H1 (cell line): ENCODE measurements around the gene AURKAIP1.

Experiments used
- CEBPB ChIP-seq: IDR thresholded peaks from 2 replicates; pipeline ENCODE4 v1.6.1; 2012; ENCODE audit warnings: low read depth, low read length
- EZH2 ChIP-seq: fragments of 200-600 bp; sonication (generic); IDR thresholded peaks from 2 replicates; pipeline ENCODE4 v1.7.1; 2012; ENCODE audit warnings: low read depth, mild to moderate bottlenecking, moderate library complexity, low read length, inconsistent platforms; ENCODE audit not compliant: severe bottlenecking
- GABPA ChIP-seq: IDR thresholded peaks from 2 replicates; pipeline ENCODE4 v1.6.1; 2011; ENCODE audit warnings: mild to moderate bottlenecking, low read length, moderate library complexity, borderline replicate concordance; ENCODE audit not compliant: insufficient read depth
- POLR2A ChIP-seq, 2 experiments: IDR thresholded peaks; 1 replicate in 1 of 2; 2 replicates in 1 of 2; pipeline ENCODE4 v1.6.1; 2011; ENCODE audit warnings: low read depth in 2 of 2, low read length in 2 of 2, mild to moderate bottlenecking in 2 of 2; ENCODE audit errors: control extremely low read depth in 1 of 2
- POLR2AphosphoS5 ChIP-seq: IDR thresholded peaks from 2 replicates; pipeline ENCODE4 v1.6.1; 2011; ENCODE audit warnings: low read depth, low read length
- RAD21 ChIP-seq, 2 experiments: IDR thresholded peaks in 1 of 2; conservative IDR thresholded peaks in 1 of 2; 2 replicates each; pipeline ENCODE4 v1.6.1; 2011; ENCODE audit warnings: low read depth in 2 of 2, low read length in 2 of 2, improper control_type of control experiment in 1 of 2, inconsistent platforms in 1 of 2, mild to moderate bottlenecking in 1 of 2, moderate library complexity in 1 of 2
- SIN3A ChIP-seq, 2 experiments: IDR thresholded peaks in 1 of 2; conservative IDR thresholded peaks in 1 of 2; 2 replicates each; pipeline ENCODE4 v1.6.1; 2011 to 2012; ENCODE audit warnings: low read length in 2 of 2, improper control_type of control experiment in 1 of 2, low read depth in 1 of 2, mild to moderate bottlenecking in 1 of 2
- SRF ChIP-seq: IDR thresholded peaks from 2 replicates; pipeline ENCODE4 v1.6.1; 2011; ENCODE audit warnings: mild to moderate bottlenecking, low read depth, low read length, moderate library complexity
- TAF7 ChIP-seq: optimal IDR thresholded peaks from 2 replicates; pipeline ENCODE3; 2011; ENCODE audit warnings: low read depth, mild to moderate bottlenecking, inconsistent platforms, low read length, moderate library complexity, borderline replicate concordance
- YY1 ChIP-seq: IDR thresholded peaks from 2 replicates; pipeline ENCODE4 v1.6.1; 2011; ENCODE audit warnings: low read depth, mild to moderate bottlenecking, low read length
- TF ChIP-seq, protein P1 (sequence below), 3 experiments: IDR thresholded peaks; 1 replicate in 2 of 3; 2 replicates in 1 of 3; pipeline versions ENCODE4 v1.5.1 to v1.6.1; 2011; ENCODE audit warnings: low read length in 3 of 3, mild to moderate bottlenecking in 3 of 3, inconsistent platforms in 2 of 3, low read depth in 1 of 3, moderate library complexity in 1 of 3; ENCODE audit not compliant: insufficient read depth in 1 of 3; ENCODE audit errors: control extremely low read depth in 1 of 3
- TF ChIP-seq, protein P2 (sequence below): IDR thresholded peaks from 2 replicates; pipeline ENCODE4 v1.6.1; 2011; ENCODE audit warnings: low read length, improper control_type of control experiment

DNA sequence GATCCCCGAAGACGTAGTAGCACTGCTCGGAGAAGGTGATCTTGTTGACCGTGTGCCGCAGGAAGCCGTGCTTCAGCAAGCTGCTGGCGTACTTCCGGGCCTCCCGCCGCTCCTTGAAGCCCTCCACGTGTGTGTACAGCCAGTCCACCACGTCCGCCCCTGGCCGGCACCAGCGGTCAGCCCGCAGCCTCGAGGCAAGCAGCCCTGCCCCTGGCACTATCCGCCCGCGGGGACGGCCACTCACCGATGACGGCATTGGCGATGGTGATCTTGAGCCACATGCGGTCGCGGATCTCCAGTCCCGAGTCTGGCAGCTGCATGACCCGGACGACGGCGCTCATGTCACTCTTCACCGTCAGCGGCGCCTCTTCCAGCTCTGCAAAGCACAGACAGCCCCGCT, 36.7 kb downstream of the AURKAIP1 start:
- no peak for TF ChIP-seq POLR2A (IDR thresholded peaks at IDR 0.05; ENCODE audit: control extremely low read depth in 1 of 2, low read depth in 2 of 2, low read length in 2 of 2)
- TF ChIP-seq POLR2AphosphoS5 = no peak
- TF ChIP-seq, protein P1, sequence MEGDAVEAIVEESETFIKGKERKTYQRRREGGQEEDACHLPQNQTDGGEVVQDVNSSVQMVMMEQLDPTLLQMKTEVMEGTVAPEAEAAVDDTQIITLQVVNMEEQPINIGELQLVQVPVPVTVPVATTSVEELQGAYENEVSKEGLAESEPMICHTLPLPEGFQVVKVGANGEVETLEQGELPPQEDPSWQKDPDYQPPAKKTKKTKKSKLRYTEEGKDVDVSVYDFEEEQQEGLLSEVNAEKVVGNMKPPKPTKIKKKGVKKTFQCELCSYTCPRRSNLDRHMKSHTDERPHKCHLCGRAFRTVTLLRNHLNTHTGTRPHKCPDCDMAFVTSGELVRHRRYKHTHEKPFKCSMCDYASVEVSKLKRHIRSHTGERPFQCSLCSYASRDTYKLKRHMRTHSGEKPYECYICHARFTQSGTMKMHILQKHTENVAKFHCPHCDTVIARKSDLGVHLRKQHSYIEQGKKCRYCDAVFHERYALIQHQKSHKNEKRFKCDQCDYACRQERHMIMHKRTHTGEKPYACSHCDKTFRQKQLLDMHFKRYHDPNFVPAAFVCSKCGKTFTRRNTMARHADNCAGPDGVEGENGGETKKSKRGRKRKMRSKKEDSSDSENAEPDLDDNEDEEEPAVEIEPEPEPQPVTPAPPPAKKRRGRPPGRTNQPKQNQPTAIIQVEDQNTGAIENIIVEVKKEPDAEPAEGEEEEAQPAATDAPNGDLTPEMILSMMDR (IDR thresholded peaks at IDR 0.05; ENCODE audit: control extremely low read depth in 1 of 3, insufficient read depth in 1 of 3, low read depth in 1 of 3, low read length in 3 of 3) = no peak
- TF ChIP-seq SIN3A (conservative IDR thresholded peaks at IDR 0.05 in 1 of 2, IDR thresholded peaks at IDR 0.05 in 1 of 2; ENCODE audit: low read depth in 1 of 2, low read length in 2 of 2) = no peak
- no peak for TF ChIP-seq EZH2
- no peak for TF ChIP-seq RAD21 (IDR thresholded peaks at IDR 0.05 in 1 of 2, conservative IDR thresholded peaks at IDR 0.05 in 1 of 2; ENCODE audit: low read depth in 2 of 2, low read length in 2 of 2)
- TF ChIP-seq GABPA = no peak
- no peak for TF ChIP-seq CEBPB
- no peak for TF ChIP-seq YY1
- TF ChIP-seq SRF = no peak
- TF ChIP-seq, protein P2, sequence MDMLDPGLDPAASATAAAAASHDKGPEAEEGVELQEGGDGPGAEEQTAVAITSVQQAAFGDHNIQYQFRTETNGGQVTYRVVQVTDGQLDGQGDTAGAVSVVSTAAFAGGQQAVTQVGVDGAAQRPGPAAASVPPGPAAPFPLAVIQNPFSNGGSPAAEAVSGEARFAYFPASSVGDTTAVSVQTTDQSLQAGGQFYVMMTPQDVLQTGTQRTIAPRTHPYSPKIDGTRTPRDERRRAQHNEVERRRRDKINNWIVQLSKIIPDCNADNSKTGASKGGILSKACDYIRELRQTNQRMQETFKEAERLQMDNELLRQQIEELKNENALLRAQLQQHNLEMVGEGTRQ = no peak
- no peak for TF ChIP-seq TAF7
